Liver (tissue), 3 donors: ENCODE results near the gene PPY.
"Not testable (repeated sequence)": the region's sequence is repeated elsewhere in the genome, so short reads cannot be mapped to it uniquely, and the experiment has no call there.

Experiments
- EGR1 ChIP-seq, 2 donors: IDR thresholded peaks; 2 replicates each; pipeline ENCODE4 v1.6.1; 2016 to 2018; ENCODE audit warnings: antibody characterized with exemption in 2 of 2, low read depth in 2 of 2
- GABPA ChIP-seq, 2 donors: IDR thresholded peaks in 1 of 2; conservative IDR thresholded peaks in 1 of 2; 2 replicates each; pipeline ENCODE4 v1.6.1; 2016; ENCODE audit warnings: antibody characterized with exemption in 2 of 2, mild to moderate bottlenecking in 1 of 2, moderate library complexity in 1 of 2
- JUND ChIP-seq, 2 donors: IDR thresholded peaks; 2 replicates each; pipeline ENCODE4 v1.6.1; 2016; ENCODE audit warnings: antibody characterized with exemption in 2 of 2
- RAD21 ChIP-seq, 2 donors: IDR thresholded peaks; 2 replicates each; pipeline ENCODE4 v1.6.1; 2016; ENCODE audit warnings: antibody characterized with exemption in 2 of 2, mild to moderate bottlenecking in 2 of 2
- SP1 ChIP-seq: IDR thresholded peaks from 2 replicates; pipeline ENCODE4 v1.6.1; 2018; ENCODE audit warnings: antibody characterized with exemption, mild to moderate bottlenecking
- TAF1 ChIP-seq: conservative IDR thresholded peaks from 2 replicates; pipeline ENCODE4 v1.6.1; 2016; ENCODE audit warnings: antibody characterized with exemption, mild to moderate bottlenecking
- YY1 ChIP-seq: IDR thresholded peaks from 2 replicates; pipeline ENCODE4 v1.6.1; 2016; ENCODE audit warnings: antibody characterized with exemption, mild to moderate bottlenecking
- TF ChIP-seq, protein P1 (sequence below): fragments of 150-350 bp; IDR thresholded peaks from 2 replicates; pipeline ENCODE4 v1.5.1; 2017; ENCODE audit warnings: improper control_type of control experiment, low read depth, low read length; ENCODE audit not compliant: missing input control
- TF ChIP-seq, protein P2 (sequence below): IDR thresholded peaks from 2 replicates; pipeline ENCODE4 v1.6.1; 2016; ENCODE audit warnings: antibody characterized with exemption, mild to moderate bottlenecking
- TF ChIP-seq, protein P3 (sequence below): IDR thresholded peaks from 2 replicates; pipeline ENCODE4 v1.6.1; 2016; ENCODE audit warnings: antibody characterized with exemption
- TF ChIP-seq, protein P4 (sequence below): IDR thresholded peaks from 2 replicates; pipeline ENCODE4 v1.6.1; 2016; ENCODE audit warnings: antibody characterized with exemption
- donor health status: healthy.
- donor health status: healthy.

DNA sequence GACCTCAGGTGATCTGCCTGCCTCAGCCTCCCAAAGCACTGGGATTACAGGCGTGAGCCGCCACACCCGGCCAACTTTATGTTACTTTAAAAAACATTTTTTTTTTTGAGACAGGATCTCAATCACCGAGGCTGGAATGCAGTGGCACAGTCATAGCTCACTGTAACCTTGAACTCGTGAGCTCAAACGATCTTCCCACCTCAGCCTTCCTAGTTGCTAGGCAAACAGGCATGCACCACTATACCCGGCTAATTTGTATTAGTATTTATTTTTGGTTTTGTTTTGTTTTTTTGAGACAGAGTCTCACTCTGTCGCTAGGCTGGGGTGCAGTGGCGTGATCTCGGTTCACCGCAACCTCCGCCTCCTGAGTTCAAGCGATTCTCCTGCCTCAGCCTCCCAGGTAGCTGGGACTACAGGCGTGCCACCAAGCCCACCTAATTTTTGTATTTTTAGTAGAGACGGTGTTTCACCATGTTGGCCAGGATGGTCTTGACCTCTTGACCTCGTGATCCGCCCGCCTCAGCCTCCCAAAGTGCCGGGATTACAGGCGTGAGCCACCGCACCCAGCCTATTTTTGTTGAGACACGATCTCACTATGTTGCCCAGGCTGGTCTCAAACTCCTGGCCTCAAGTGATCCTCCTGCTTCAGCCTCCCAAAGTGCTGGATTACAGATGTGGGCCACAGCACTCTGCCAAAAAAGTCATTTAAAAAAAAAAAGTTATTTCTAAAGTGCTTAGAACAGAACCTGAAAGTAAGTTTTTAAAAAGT, 30.4 kb upstream of the PPY start:
- not testable (repeated sequence) for TF ChIP-seq SP1; EGR1 (IDR thresholded peaks at IDR 0.05; ENCODE audit: low read depth in 2 of 2); RAD21 (IDR thresholded peaks at IDR 0.05); TAF1; GABPA (IDR thresholded peaks at IDR 0.05 in 1 of 2, conservative IDR thresholded peaks at IDR 0.05 in 1 of 2); JUND (IDR thresholded peaks at IDR 0.05); YY1
- TF ChIP-seq, protein P1, sequence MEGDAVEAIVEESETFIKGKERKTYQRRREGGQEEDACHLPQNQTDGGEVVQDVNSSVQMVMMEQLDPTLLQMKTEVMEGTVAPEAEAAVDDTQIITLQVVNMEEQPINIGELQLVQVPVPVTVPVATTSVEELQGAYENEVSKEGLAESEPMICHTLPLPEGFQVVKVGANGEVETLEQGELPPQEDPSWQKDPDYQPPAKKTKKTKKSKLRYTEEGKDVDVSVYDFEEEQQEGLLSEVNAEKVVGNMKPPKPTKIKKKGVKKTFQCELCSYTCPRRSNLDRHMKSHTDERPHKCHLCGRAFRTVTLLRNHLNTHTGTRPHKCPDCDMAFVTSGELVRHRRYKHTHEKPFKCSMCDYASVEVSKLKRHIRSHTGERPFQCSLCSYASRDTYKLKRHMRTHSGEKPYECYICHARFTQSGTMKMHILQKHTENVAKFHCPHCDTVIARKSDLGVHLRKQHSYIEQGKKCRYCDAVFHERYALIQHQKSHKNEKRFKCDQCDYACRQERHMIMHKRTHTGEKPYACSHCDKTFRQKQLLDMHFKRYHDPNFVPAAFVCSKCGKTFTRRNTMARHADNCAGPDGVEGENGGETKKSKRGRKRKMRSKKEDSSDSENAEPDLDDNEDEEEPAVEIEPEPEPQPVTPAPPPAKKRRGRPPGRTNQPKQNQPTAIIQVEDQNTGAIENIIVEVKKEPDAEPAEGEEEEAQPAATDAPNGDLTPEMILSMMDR: not testable (repeated sequence)
- TF ChIP-seq, protein P2, sequence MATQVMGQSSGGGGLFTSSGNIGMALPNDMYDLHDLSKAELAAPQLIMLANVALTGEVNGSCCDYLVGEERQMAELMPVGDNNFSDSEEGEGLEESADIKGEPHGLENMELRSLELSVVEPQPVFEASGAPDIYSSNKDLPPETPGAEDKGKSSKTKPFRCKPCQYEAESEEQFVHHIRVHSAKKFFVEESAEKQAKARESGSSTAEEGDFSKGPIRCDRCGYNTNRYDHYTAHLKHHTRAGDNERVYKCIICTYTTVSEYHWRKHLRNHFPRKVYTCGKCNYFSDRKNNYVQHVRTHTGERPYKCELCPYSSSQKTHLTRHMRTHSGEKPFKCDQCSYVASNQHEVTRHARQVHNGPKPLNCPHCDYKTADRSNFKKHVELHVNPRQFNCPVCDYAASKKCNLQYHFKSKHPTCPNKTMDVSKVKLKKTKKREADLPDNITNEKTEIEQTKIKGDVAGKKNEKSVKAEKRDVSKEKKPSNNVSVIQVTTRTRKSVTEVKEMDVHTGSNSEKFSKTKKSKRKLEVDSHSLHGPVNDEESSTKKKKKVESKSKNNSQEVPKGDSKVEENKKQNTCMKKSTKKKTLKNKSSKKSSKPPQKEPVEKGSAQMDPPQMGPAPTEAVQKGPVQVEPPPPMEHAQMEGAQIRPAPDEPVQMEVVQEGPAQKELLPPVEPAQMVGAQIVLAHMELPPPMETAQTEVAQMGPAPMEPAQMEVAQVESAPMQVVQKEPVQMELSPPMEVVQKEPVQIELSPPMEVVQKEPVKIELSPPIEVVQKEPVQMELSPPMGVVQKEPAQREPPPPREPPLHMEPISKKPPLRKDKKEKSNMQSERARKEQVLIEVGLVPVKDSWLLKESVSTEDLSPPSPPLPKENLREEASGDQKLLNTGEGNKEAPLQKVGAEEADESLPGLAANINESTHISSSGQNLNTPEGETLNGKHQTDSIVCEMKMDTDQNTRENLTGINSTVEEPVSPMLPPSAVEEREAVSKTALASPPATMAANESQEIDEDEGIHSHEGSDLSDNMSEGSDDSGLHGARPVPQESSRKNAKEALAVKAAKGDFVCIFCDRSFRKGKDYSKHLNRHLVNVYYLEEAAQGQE: not testable (repeated sequence)
- TF ChIP-seq, protein P3, sequence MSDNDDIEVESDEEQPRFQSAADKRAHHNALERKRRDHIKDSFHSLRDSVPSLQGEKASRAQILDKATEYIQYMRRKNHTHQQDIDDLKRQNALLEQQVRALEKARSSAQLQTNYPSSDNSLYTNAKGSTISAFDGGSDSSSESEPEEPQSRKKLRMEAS: not testable (repeated sequence)
- TF ChIP-seq, protein P4, sequence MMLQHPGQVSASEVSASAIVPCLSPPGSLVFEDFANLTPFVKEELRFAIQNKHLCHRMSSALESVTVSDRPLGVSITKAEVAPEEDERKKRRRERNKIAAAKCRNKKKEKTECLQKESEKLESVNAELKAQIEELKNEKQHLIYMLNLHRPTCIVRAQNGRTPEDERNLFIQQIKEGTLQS: not testable (repeated sequence)
